Ectodermal cell (in vitro differentiated cells): ENCODE data around the gene GRIN2C.
"Not testable (repeated sequence)": the region's sequence is repeated elsewhere in the genome, so short reads cannot be mapped to it uniquely, and the experiment has no call there.

Source experiments
- H3K27ac ChIP-seq: 2 replicates; pipeline ENCODE4 v1.7.0; 2013; ENCODE audit warnings: mild to moderate bottlenecking, low read depth, low read length; ENCODE audit not compliant: insufficient read depth, poor library complexity, severe bottlenecking
- H3K27me3 ChIP-seq: 2 replicates; pipeline ENCODE4 v1.7.0; 2013; ENCODE audit warnings: mild to moderate bottlenecking, low read length; ENCODE audit not compliant: insufficient read depth, control insufficient read depth, poor library complexity, severe bottlenecking
- H3K36me3 ChIP-seq: one replicate; pipeline ENCODE4 v1.7.0; 2013; ENCODE audit warnings: low read length; ENCODE audit not compliant: control insufficient read depth, insufficient read depth
- H3K4me1 ChIP-seq: one replicate; pipeline ENCODE4 v1.7.0; 2013; ENCODE audit warnings: low read length; ENCODE audit not compliant: control insufficient read depth, insufficient read depth
- H3K4me3 ChIP-seq: 2 replicates; pipeline ENCODE4 v1.7.0; 2013; ENCODE audit warnings: low read depth, low read length, control low read depth; ENCODE audit not compliant: insufficient read depth
- H3K9me3 ChIP-seq: 2 replicates; pipeline ENCODE4 v1.7.0; 2013; ENCODE audit warnings: mild to moderate bottlenecking, low read length, moderate library complexity; ENCODE audit not compliant: control insufficient read depth
- WGBS, 2 experiments: methylation state at CpG; one replicate each; pipeline ENCODE4 v1.1.7; 2013; ENCODE audit warnings: missing lambda C conversion rate in 2 of 2; 5-methylcytosine and 5-hydroxymethylcytosine counted together

GRIN2C gene

GRCh38 chr17:74872313-74873036 lies 12.8 kb upstream of the GRIN2C start, which contains the start of gene FDXR:
TSS of gene FDXR (minus strand) at chr17:74872994. CDS start at chr17:74872944, 50 bp downstream.
- Histone ChIP-seq H3K27ac (peak within 1 kb of the TSS; percentile 56), H3K27me3 (peaks cover 6% of the 10 kb centered on the region), H3K4me1 (peaks cover 6% of the 10 kb centered on the region), H3K4me3 (peak within 1 kb of the TSS; percentile 72), H3K9me3 (no peaks in the 10 kb centered on the region), H3K36me3 (no peaks in the 10 kb centered on the region)
- 4 to 5% methylated on average over 38 of the region's 38 CpGs for WGBS, 2 experiments

- no peaks in the 10 kb centered on the region for H3K9me3 ChIP-seq
- H3K36me3 ChIP-seq = no peaks in the 10 kb centered on the region
- peaks cover 6% of the 10 kb centered on the region for H3K4me1 ChIP-seq
- no peak overlapping the region for H3K27ac ChIP-seq
- H3K4me3 ChIP-seq = peak overlapping the region; percentile 72
- 78 to 88% methylated on average over 11 of the region's 11 CpGs for WGBS, 2 experiments
- H3K27me3 ChIP-seq = peaks cover 6% of the 10 kb centered on the region
Measured at GRCh38 chr17:74871356-74872076, 11.8 kb upstream of the GRIN2C start.

- WGBS, 2 experiments = 93% methylated on average over 3 of the region's 3 CpGs
Measured at GRCh38 chr17:74870512-74870911, 10.8 kb upstream of the GRIN2C start.

GRCh38 chr17:74870028-74870427 lies 10.3 kb upstream of the GRIN2C start:
- H3K27ac ChIP-seq, H3K27me3 ChIP-seq, H3K4me1 ChIP-seq, H3K36me3 ChIP-seq, H3K4me3 ChIP-seq, H3K9me3 ChIP-seq: not testable (repeated sequence)
- WGBS, 2 experiments = 89% methylated on average over 9 of the region's 9 CpGs

More at GRCh38 chr17:74870512-74870911, 10.8 kb upstream of the GRIN2C start:
- Histone ChIP-seq H3K9me3 (no peaks in the 10 kb centered on the region), H3K27ac (no peak overlapping the region), H3K27me3 (peaks cover 6% of the 10 kb centered on the region), H3K4me1 (peaks cover 6% of the 10 kb centered on the region), H3K36me3 (no peaks in the 10 kb centered on the region), H3K4me3 (no peak overlapping the region)

- no peak overlapping the region for H3K4me3 ChIP-seq
- H3K27me3 ChIP-seq = peaks cover 6% of the 10 kb centered on the region
- H3K27ac ChIP-seq = no peak overlapping the region
- H3K4me1 ChIP-seq = peaks cover 6% of the 10 kb centered on the region
- H3K36me3 ChIP-seq = no peaks in the 10 kb centered on the region
- WGBS, 2 experiments = 93 to 94% methylated on average over 6 of the region's 6 CpGs
- no peaks in the 10 kb centered on the region for H3K9me3 ChIP-seq
Measured at GRCh38 chr17:74868908-74869255, 9.2 kb upstream of the GRIN2C start.

- no peaks in the 10 kb centered on the region for H3K9me3 ChIP-seq
- H3K27ac ChIP-seq = no peak overlapping the region
- H3K4me3 ChIP-seq = no peak overlapping the region
- peaks cover 6% of the 10 kb centered on the region for H3K4me1 ChIP-seq
- peaks cover 6% of the 10 kb centered on the region for H3K27me3 ChIP-seq
- H3K36me3 ChIP-seq = no peaks in the 10 kb centered on the region
- WGBS, 2 experiments = 90 to 92% methylated on average over 12 of the region's 12 CpGs
Measured at GRCh38 chr17:74868251-74868907, 8.7 kb upstream of the GRIN2C start.

- H3K27ac ChIP-seq = no peak overlapping the region
- H3K4me3 ChIP-seq = no peak overlapping the region
- no peaks in the 10 kb centered on the region for H3K36me3 ChIP-seq
- peaks cover 7% of the 10 kb centered on the region for H3K4me1 ChIP-seq
- 88 to 89% methylated on average over 19 of the region's 19 CpGs for WGBS, 2 experiments
- peaks cover 15% of the 10 kb centered on the region for H3K27me3 ChIP-seq
- H3K9me3 ChIP-seq = no peaks in the 10 kb centered on the region
Measured at GRCh38 chr17:74866198-74866835, 6.6 kb upstream of the GRIN2C start.

- Histone ChIP-seq H3K27me3 (peaks cover 21% of the 10 kb centered on the region), H3K4me1 (peaks cover 12% of the 10 kb centered on the region), H3K4me3 (no peak overlapping the region), H3K27ac (no peak overlapping the region), H3K36me3 (no peaks in the 10 kb centered on the region), H3K9me3 (no peaks in the 10 kb centered on the region)
- 84 to 89% methylated on average over 19 of the region's 19 CpGs for WGBS, 2 experiments
Measured at GRCh38 chr17:74865504-74866197, 6.0 kb upstream of the GRIN2C start.

- no peak overlapping the region for H3K4me3 ChIP-seq
- H3K4me1 ChIP-seq = peaks cover 16% of the 10 kb centered on the region
- 43 to 48% methylated on average over 10 to 11 of the region's 11 CpGs for WGBS, 2 experiments
- no peak overlapping the region for H3K27ac ChIP-seq
- no peaks in the 10 kb centered on the region for H3K9me3 ChIP-seq
- no peaks in the 10 kb centered on the region for H3K36me3 ChIP-seq
- peaks cover 28% of the 10 kb centered on the region for H3K27me3 ChIP-seq
Measured at GRCh38 chr17:74864866-74865395, 5.2 kb upstream of the GRIN2C start.
